ENCODE data around the gene CERS3. TPM values are rescaled to one million over a fixed set of nuclear protein-coding genes. Genes with fewer than 3 reads are reported as not detected.

The CERS3 gene
- total RNA-seq, 2 experiments from 2014 or later = 0.24 TPM; not detected in 1

DNA sequence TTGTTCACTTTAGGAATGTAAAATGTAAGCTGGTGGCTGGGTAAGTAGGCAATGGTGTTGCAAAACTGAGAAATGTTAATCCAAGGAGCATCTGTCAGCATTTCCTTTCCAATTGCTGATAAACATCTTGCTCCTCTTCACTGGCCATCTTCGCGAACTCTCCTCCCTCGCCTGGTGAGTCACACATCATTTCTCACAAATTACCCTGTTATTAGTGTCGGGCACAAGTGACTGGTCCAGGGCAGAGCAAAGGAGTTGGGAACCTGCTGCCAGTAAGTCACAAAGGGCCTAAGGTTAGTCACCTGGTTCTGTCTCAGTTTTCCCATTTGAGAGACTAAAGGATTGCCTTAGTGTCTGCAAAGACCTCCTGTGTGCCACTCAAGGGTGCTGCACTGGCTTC lies 13.0 kb downstream of the CERS3 start:
- no peak for DNase-seq

GRCh38 chr15:100508641-100509300 lies 20.0 kb downstream of the CERS3 start:
- H3K4me1 Mint-ChIP-seq = no peaks in the 10 kb centered on the region
- H3K27me3 Mint-ChIP-seq = no peaks in the 10 kb centered on the region
- no peak for DNase-seq
- H3K27ac Mint-ChIP-seq = no peak overlapping the region
- no peak overlapping the region for H3K4me3 Mint-ChIP-seq
- no peaks in the 10 kb centered on the region for H3K9me3 Mint-ChIP-seq
- no peaks in the 10 kb centered on the region for H3K36me3 Mint-ChIP-seq

More for the DNA sequence above, 13.0 kb downstream of the CERS3 start:
- Mint-ChIP-seq H3K9me3 (no peaks in the 10 kb centered on the region), H3K4me3 (no peak overlapping the region), H3K27me3 (no peaks in the 10 kb centered on the region), H3K36me3 (no peaks in the 10 kb centered on the region), H3K4me1 (peaks cover 11% of the 10 kb centered on the region), H3K27ac (no peak overlapping the region)

DNA sequence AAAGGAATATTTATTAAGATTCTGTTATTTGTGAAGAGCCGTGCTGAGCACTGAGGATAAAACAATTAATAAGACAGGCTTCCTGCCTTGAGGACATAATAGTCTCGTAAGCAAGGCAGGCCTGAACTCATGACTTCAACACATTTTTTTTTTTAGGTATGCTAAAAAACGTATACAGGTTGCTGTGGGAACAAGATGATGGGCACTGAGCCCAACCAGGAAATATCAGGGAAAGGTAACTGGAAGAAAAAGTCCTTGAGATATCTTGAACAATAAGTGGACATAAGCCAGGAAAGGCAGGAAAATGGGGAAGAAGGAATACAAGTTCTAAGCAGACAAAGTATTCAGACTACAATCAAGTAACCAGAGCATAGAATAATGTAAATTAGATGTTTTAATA lies 26.1 kb downstream of the CERS3 start:
- H3K36me3 Mint-ChIP-seq = no peaks in the 10 kb centered on the region
- H3K27me3 Mint-ChIP-seq = no peaks in the 10 kb centered on the region
- no peaks in the 10 kb centered on the region for H3K4me1 Mint-ChIP-seq
- H3K9me3 Mint-ChIP-seq = no peaks in the 10 kb centered on the region
- H3K4me3 Mint-ChIP-seq = no peak overlapping the region
- DNase-seq = no peak
- H3K27ac Mint-ChIP-seq = no peak overlapping the region

- H3K4me1 Mint-ChIP-seq = no peaks in the 10 kb centered on the region
- no peaks in the 10 kb centered on the region for H3K27me3 Mint-ChIP-seq
- no peak overlapping the region for H3K27ac Mint-ChIP-seq
- no peaks in the 10 kb centered on the region for H3K9me3 Mint-ChIP-seq
- H3K36me3 Mint-ChIP-seq = no peaks in the 10 kb centered on the region
- H3K4me3 Mint-ChIP-seq = no peak overlapping the region
- no peak for DNase-seq
These were observed 27.6 kb downstream of the CERS3 start for GRCh38 chr15:100501117-100501516.

GRCh38 chr15:100500226-100500990 lies 28.3 kb downstream of the CERS3 start:
- Mint-ChIP-seq H3K4me1 (no peaks in the 10 kb centered on the region), H3K4me3 (no peak overlapping the region), H3K36me3 (no peaks in the 10 kb centered on the region), H3K27me3 (no peaks in the 10 kb centered on the region), H3K27ac (no peak overlapping the region), H3K9me3 (no peaks in the 10 kb centered on the region)
- no peak for DNase-seq

DNA sequence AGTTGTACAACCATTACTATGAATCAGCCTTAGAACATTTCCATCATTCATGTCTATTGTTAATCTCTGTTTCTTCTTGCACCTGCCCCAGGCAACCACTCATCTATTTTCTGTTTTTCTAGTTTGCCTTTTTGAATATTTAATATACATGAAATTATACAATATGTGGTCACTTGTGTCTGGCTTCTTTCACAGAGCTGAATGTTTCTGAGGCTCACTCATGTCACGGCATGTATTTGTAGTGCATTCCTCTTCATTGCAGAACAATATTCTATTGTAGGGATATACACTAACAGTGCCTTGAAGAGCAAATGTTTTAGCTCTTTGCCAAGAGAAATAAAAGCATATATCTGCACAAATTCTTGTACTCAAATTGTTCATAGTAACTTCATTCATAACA lies 32.9 kb downstream of the CERS3 start:
- H3K4me3 Mint-ChIP-seq = no peak overlapping the region
- peaks cover 3% of the 10 kb centered on the region for H3K36me3 Mint-ChIP-seq
- H3K27me3 Mint-ChIP-seq = no peaks in the 10 kb centered on the region
- H3K9me3 Mint-ChIP-seq = no peaks in the 10 kb centered on the region
- H3K27ac Mint-ChIP-seq = no peak overlapping the region
- H3K4me1 Mint-ChIP-seq = no peaks in the 10 kb centered on the region
- DNase-seq = no peak

DNA sequence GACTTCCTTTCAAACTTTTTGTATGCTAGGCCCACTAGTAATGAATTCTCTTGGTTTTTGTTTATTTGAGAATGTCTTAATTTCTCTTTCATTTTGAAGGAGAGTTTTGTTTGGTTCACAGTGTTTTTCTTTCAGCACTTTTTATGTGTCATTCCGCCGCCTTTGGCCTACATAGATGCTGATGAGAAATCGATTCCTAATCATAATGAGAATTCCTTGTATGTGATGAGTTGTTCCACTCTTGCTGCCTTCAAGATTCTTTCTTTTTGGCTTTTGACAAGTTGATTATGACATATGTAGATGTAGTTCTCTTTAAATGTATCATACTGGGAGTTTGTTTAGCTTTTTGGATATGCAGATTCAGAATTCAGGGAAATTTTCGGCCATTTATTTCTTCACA lies 35.5 kb downstream of the CERS3 start:
- DNase-seq = no peak
- Mint-ChIP-seq H3K27me3 (no peaks in the 10 kb centered on the region), H3K36me3 (peaks cover 3% of the 10 kb centered on the region), H3K4me1 (no peaks in the 10 kb centered on the region), H3K9me3 (no peaks in the 10 kb centered on the region), H3K27ac (no peak overlapping the region), H3K4me3 (no peak overlapping the region)

DNA sequence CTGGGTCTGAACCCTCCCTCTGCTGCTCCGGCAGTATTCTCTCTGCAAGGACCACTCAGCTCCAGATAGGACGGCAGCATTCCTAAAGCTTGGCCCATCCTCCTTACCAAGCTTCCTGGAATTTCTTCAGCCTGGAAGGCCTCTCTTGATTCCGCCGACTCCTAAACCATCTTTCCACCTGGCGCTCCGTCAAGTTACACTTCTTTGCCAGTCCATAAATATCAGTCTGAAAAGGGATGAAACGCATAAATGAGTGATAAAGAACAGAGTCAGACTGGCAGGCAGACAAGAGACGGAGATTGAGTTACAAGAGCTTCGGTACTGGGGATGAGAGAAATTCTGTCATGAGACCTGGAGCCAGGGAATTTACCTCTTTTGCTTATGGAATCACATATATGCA lies 44.3 kb downstream of the CERS3 start:
- Mint-ChIP-seq H3K27me3 (no peaks in the 10 kb centered on the region), H3K9me3 (peaks cover 5% of the 10 kb centered on the region), H3K4me1 (no peaks in the 10 kb centered on the region), H3K27ac (no peak overlapping the region), H3K36me3 (peaks cover 6% of the 10 kb centered on the region), H3K4me3 (no peak overlapping the region)
- DNase-seq = no peak

GRCh38 chr15:100483370-100483769 lies 45.4 kb downstream of the CERS3 start:
- no peak overlapping the region for H3K27ac Mint-ChIP-seq
- DNase-seq = no peak
- H3K4me3 Mint-ChIP-seq = no peak overlapping the region
- peaks cover 17% of the 10 kb centered on the region for H3K36me3 Mint-ChIP-seq
- H3K9me3 Mint-ChIP-seq = peaks cover 15% of the 10 kb centered on the region
- no peaks in the 10 kb centered on the region for H3K4me1 Mint-ChIP-seq
- H3K27me3 Mint-ChIP-seq = no peaks in the 10 kb centered on the region

- Mint-ChIP-seq H3K4me1 (no peaks in the 10 kb centered on the region), H3K27me3 (no peaks in the 10 kb centered on the region), H3K36me3 (peaks cover 33% of the 10 kb centered on the region), H3K4me3 (no peak overlapping the region), H3K27ac (no peak overlapping the region), H3K9me3 (peaks cover 30% of the 10 kb centered on the region)
- no peak for DNase-seq
These were observed 51.9 kb downstream of the CERS3 start for GRCh38 chr15:100476805-100477204.

DNA sequence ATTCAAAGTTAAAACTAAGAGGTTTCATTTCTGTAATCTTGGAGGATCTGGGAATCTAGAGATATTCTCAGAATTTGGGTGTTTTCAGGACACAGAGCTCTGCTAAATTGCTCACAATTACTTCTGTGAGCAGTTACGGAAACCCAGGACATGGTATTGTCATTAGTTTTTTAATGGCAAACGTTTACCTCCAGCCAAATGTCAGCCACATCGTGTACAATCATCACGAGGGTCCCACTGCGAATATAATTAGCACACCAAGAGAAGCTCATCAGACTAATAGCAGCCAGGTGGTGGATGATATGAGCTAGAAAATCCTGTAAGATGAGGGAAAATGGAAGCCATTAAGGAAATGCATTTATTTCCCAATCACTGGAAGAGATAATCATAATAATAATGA lies 56.0 kb downstream of the CERS3 start:
- no peaks in the 10 kb centered on the region for H3K27me3 Mint-ChIP-seq
- peaks cover 9% of the 10 kb centered on the region for H3K9me3 Mint-ChIP-seq
- no peak overlapping the region for H3K27ac Mint-ChIP-seq
- H3K36me3 Mint-ChIP-seq = peaks cover 15% of the 10 kb centered on the region
- no peaks in the 10 kb centered on the region for H3K4me1 Mint-ChIP-seq
- no peak for DNase-seq
- H3K4me3 Mint-ChIP-seq = no peak overlapping the region

DNA sequence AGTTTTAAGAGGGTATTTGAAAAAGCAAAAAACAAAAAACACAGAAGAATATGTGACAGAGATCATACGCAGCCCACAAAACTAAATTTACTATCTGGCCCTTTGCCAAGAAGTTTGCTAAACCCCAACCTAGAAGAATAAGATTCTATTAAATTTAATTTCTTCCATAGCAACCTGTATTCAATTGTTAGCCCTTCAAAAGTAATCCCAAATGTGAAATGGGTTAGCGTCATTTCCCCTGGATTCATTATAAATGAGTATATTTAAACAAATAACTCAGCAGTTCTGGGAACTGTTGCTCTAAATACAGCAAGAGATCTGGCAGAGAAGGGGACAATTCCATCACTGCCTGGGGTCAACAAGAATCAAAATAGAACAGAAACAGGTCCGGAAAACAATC lies 56.8 kb downstream of the CERS3 start:
- no peaks in the 10 kb centered on the region for H3K4me1 Mint-ChIP-seq
- H3K27me3 Mint-ChIP-seq = no peaks in the 10 kb centered on the region
- no peak for DNase-seq
- H3K4me3 Mint-ChIP-seq = no peak overlapping the region
- peaks cover 4% of the 10 kb centered on the region for H3K9me3 Mint-ChIP-seq
- H3K36me3 Mint-ChIP-seq = peaks cover 10% of the 10 kb centered on the region
- no peak overlapping the region for H3K27ac Mint-ChIP-seq

GRCh38 chr15:100468285-100468684 lies 60.5 kb downstream of the CERS3 start:
- Mint-ChIP-seq H3K9me3 (no peaks in the 10 kb centered on the region), H3K27me3 (no peaks in the 10 kb centered on the region), H3K4me1 (peaks cover 11% of the 10 kb centered on the region), H3K27ac (no peak overlapping the region), H3K4me3 (no peak overlapping the region), H3K36me3 (peaks cover 4% of the 10 kb centered on the region)
- DNase-seq = no peak

DNA sequence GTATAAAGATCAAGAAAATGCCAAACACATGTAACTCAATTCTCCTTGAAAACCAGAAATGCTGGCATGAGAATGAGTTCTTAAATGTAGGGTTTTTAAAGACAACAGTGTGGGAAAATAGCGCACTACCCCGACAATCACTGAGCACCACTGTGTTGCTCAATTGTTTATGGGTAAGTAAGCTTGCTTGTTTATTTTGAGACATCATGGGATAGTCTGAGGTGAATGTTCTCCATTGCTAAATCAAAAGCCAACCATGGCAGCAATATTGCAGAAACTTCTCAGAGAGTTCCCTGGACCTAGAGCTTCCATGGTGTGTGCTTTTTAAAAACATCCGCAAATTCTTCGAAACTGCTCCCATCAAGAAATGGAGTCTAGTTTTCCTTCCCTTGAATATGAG lies 62.7 kb downstream of the CERS3 start:
- H3K4me1 Mint-ChIP-seq = peaks cover 11% of the 10 kb centered on the region
- peaks cover 4% of the 10 kb centered on the region for H3K36me3 Mint-ChIP-seq
- no peaks in the 10 kb centered on the region for H3K9me3 Mint-ChIP-seq
- H3K27me3 Mint-ChIP-seq = no peaks in the 10 kb centered on the region
- H3K27ac Mint-ChIP-seq = no peak overlapping the region
- no peak overlapping the region for H3K4me3 Mint-ChIP-seq
- no peak for DNase-seq

- Mint-ChIP-seq H3K4me3 (no peak overlapping the region), H3K4me1 (peaks cover 11% of the 10 kb centered on the region), H3K27ac (no peak overlapping the region), H3K36me3 (peaks cover 5% of the 10 kb centered on the region), H3K27me3 (no peaks in the 10 kb centered on the region), H3K9me3 (peaks cover 2% of the 10 kb centered on the region)
- DNase-seq = no peak
These were observed 63.9 kb downstream of the CERS3 start for GRCh38 chr15:100464888-100465287.

DNA sequence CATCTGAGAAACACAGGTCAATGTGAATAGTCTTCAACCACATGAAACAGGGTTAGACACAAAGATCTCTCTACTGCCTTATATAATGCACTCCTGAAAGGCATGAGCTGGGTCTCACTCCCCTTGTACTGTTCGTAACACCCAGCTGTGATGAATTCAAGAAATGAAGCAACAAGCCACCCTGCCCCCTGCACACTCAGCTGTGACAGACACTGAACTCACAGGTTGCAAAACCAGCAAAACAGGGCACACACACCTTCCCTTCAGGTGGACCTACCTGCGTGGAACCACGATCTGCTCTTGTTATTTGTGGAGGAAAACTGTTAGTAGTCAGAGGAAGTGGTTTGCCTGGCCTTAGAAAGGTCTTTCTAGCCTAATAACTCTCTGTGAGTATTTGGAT lies 64.5 kb downstream of the CERS3 start:
- Mint-ChIP-seq H3K36me3 (peaks cover 5% of the 10 kb centered on the region), H3K4me1 (peaks cover 11% of the 10 kb centered on the region), H3K4me3 (no peak overlapping the region), H3K27me3 (no peaks in the 10 kb centered on the region), H3K9me3 (peaks cover 2% of the 10 kb centered on the region), H3K27ac (no peak overlapping the region)
- DNase-seq = no peak

All from activated naive CD8-positive, alpha-beta T cell treated with anti-CD3 and anti-CD28 coated beads for 36 hours (primary cell).